GM18526 (cell line): ENCODE measurements around the gene MUC5B.

ENCODE experiments used
- POLR2A ChIP-seq: IDR thresholded peaks from 3 replicates; pipeline ENCODE4 v1.6.1; 2011; ENCODE audit not compliant: insufficient read length; ENCODE audit errors: extremely low read depth

Gene MUC5B

GRCh38 chr11:1292018-1292643 is 69.3 kb downstream of the MUC5B start:
- TF ChIP-seq POLR2A: no peak

DNA sequence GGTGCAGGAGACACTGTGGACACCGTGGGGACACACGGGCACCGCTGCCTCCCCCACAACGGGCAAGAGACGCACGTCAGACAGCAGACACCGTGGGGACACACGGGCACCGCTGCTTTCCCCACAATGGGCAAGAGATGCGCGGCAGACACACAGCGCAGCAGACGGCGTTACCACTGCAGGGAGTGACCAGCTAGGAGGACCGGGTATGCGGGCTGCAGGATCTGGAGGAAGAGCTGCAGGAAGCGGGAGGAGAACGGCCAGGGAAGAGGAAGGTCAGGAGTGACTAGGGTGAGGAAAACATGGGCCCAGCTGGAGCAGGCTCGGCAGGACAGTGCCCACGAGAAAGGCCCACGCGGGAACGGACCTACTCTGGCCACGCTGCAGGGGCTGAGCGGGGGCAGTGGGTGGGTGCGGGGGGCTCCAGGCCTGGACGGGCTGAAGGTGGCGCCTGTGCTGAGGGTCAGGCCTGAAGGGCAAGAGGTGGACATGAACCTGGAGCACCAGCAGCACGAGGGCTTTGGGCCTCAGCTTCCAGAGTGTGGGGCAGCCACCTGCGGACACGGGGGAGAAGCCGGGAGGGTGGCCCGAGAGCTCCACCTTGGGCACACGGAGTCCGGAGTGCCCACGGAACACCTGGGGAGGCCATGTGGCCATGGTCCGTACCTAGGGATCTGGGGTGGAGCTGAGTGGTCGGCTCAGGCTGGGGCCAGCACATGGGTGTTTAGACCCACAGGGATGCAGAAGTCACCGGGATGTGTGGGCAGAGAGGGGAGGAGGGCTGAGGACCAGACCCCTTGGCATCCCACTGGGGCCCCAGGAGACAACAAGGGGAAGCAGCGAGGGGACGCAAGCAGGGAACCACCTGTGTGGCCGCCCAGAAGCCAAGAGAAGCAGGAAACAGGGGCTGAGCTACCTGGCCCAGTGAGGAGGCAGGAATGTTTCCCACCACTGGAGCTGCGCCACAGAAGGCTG is 70.1 kb downstream of the MUC5B start:
- no peak for TF ChIP-seq POLR2A

DNA sequence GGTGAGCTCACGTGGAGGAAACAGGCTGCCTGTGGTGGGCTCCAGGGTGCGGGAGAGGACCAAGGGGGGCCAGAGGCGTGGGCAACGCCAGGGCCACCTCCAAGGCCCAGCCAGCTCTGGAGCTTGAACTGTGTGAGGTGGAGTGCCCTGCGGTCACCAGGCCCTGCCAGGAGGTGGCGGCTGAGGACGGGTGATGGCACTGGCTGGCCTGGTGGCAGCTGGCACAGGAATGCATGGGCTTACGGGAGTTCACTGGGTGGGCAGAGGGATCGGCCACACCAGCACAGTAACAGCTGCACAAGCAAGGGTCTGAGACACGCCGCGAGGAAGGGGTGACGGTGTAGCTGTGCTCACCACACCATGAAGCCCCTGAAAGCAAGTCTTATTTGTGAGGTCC is 70.8 kb downstream of the MUC5B start:
- no peak for TF ChIP-seq POLR2A

- TF ChIP-seq POLR2A: no peak
Observed at GRCh38 chr11:1295086-1295485, 72.2 kb downstream of the MUC5B start.

GRCh38 chr11:1295591-1295990 is 72.7 kb downstream of the MUC5B start:
- TF ChIP-seq POLR2A: no peak

- TF ChIP-seq POLR2A: no peak
Observed at GRCh38 chr11:1296287-1296686, 73.4 kb downstream of the MUC5B start.

- no peak for TF ChIP-seq POLR2A
Observed at GRCh38 chr11:1297011-1297575, 74.2 kb downstream of the MUC5B start.

DNA sequence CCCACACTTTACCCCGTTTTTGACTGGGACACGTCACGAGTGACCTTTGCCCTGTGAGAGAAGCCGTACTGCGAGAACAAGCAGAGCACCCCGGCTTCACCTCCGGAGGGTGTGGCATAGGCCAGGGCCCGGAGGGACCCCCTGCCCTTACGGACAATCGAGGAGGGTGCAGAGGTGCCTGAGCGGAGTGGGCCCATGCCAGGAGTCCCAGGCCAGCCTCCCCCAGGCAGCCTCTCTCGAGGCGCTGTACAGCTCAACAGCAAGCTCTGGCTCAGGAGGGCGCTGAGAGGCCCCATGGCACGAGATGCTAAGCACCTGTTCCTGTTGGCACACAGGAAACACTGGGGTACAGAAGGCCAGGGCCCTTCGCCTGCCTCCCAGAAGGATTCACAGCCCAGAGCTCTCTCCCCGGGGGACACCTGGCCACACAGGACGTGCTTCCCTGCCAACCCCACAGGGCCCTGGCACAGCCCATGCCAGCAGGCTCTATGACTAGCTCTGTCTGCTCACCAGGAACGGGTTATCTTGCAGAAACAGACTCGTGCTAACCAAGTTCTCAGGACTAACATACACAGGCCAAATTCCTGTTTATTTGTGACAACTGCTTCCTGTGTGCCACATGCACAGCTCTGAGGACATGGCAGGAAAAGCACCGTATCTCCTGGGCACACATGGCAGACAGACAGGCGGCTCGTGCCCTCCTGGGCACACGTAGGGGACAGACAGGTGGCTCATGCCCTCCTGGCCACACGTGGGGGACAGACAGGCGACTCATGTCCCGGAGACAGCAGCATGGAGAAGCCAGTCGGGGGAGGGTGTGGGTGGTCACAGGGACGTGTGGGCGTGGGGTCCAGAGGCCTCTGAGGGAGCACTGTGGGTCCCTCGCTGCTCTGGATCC is 75.0 kb downstream of the MUC5B start:
- TF ChIP-seq POLR2A: no peak

DNA sequence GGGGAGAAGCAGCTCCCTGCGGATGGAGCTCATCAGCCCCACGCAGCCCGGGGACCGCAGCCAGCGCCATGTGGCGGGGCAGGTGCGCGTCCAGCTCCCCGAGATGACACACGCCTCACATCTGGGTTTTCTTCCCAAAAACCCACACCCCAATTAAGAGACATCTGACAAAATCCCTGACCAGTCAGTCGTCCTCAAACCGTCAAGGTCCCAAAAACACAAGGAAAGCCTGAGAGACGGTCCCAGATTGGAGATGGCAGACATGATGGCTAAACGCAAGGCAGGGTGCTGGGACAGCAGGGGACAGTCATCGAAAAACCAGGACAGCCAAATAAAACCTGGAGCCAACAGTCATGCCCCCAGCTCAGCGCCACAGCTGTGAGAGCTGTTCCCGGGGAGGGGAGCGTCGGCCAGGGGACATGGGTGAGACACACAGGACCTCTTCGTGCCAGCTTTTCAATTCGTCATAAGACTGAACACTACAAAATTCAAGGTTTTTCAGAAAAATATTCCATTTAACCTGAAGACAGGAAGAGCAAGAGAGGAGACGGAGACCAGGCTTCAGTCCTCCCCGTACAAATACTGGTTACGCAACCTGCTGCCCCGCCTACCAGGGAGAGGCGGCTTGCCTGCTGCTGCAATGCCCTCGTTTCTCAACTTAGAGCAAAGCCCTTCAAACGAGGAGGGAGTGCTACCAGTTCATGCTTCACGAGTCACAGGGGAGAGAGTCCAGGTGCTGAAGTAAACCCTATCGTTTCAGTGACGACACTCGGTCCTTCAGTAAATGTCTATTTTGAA is 76.0 kb downstream of the MUC5B start:
- TF ChIP-seq POLR2A: no peak

DNA sequence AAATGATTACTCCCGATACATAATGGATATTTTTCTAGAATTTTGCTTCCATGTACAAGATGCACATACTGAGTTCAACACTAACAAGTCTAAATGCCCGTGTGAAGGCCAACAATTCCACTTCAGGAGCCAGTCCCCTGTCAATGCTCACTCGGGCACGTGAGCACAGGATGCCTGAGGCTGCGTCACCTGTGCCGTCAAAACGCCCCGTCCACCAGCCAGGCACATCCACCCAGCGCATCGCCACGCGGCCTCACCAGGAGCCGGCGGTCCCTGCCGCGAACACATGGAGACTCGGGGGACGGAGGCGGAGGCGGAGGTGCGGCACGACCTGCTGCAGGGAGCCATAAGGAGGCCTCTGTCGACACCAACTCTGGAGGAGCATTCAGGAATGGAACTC is 76.8 kb downstream of the MUC5B start:
- no peak for TF ChIP-seq POLR2A

- no peak for TF ChIP-seq POLR2A
Observed at GRCh38 chr11:1300121-1300520, 77.3 kb downstream of the MUC5B start.

- no peak for TF ChIP-seq POLR2A
Observed at GRCh38 chr11:1300569-1301187, 77.8 kb downstream of the MUC5B start.

GRCh38 chr11:1301220-1302000 is 78.5 kb downstream of the MUC5B start:
- no peak for TF ChIP-seq POLR2A
